Thymus (tissue), 11 donors: ENCODE results near the gene ITGB4. TPM values are rescaled to one million over a fixed set of nuclear protein-coding genes. Genes with fewer than 3 reads are reported as not detected.

Experiments
- DNase-seq, 9 donors: peaks; one replicate each; pipeline ENCODE4 v3.0.0-alpha.2; 2013; ENCODE audit warnings: low spot score in 9 of 9, low read depth in 6 of 9, missing footprints in 1 of 9
- H3K27ac ChIP-seq, 2 donors: one replicate each; pipeline ENCODE4 v1.5.1; 2013; ENCODE audit warnings: control low read depth in 1 of 2, low read depth in 1 of 2, low read length in 1 of 2, mild to moderate bottlenecking in 1 of 2, moderate library complexity in 1 of 2
- H3K27me3 ChIP-seq, 2 donors: one replicate each; pipeline ENCODE4 v1.5.1; 2013; ENCODE audit warnings: low read length in 1 of 2; ENCODE audit not compliant: control insufficient read depth in 2 of 2, insufficient read depth in 1 of 2
- H3K36me3 ChIP-seq, 2 donors: one replicate each; pipeline ENCODE4 v1.5.1; 2013; ENCODE audit warnings: low read length in 1 of 2, mild to moderate bottlenecking in 1 of 2, moderate library complexity in 1 of 2; ENCODE audit not compliant: control insufficient read depth in 2 of 2, insufficient read depth in 2 of 2
- H3K4me1 ChIP-seq, 2 donors: one replicate each; pipeline ENCODE4 v1.5.1; 2013; ENCODE audit warnings: low read length in 2 of 2; ENCODE audit not compliant: control insufficient read depth in 2 of 2, insufficient read depth in 2 of 2
- H3K4me3 ChIP-seq, 2 donors: one replicate each; pipeline ENCODE4 v1.5.1; 2013; ENCODE audit warnings: low read length in 2 of 2, control low read depth in 1 of 2, mild to moderate bottlenecking in 1 of 2
- H3K9me3 ChIP-seq, 2 donors: one replicate each; pipeline ENCODE4 v1.5.1; 2013; ENCODE audit warnings: low read length in 1 of 2, mild to moderate bottlenecking in 1 of 2; ENCODE audit not compliant: control insufficient read depth in 2 of 2, insufficient read depth in 1 of 2
- WGBS: extraction: QIAGEN DNeasy Blood & Tissue Kit; methylation state at CpG from one replicate; pipeline ENCODE4 v1.1.7; 2013; 5-methylcytosine and 5-hydroxymethylcytosine counted together
- polyA plus RNA-seq: library from polyadenylated mRNA; stranded (reverse); fragments of 200-250 nt; gene quantifications from one replicate; pipeline ENCODE4 v1.2.3, GENCODE V29; 2013
- total RNA-seq: library from RNA; stranded (reverse); fragments of 120-200 nt; gene quantifications from one replicate; pipeline ENCODE4 v1.2.4, GENCODE V29; 2013
- donor health status: healthy.

ITGB4 gene
- total and polyA plus RNA-seq, 2 donors: 4.3 to 79.0 TPM

- Histone ChIP-seq H3K27me3 (peaks cover 0 to 3% of the 10 kb centered on the region in 2 donors), H3K9me3 (no peaks in the 10 kb centered on the region), H3K4me1 (no peaks in the 10 kb centered on the region), H3K4me3 (no peak overlapping the region), H3K27ac (no peak overlapping the region), H3K36me3 (no peaks in the 10 kb centered on the region)
- DNase-seq: no peak
- WGBS: 95% methylated on average over 31 of the region's 31 CpGs
Measured at GRCh38 chr17:75731716-75732498, 10.6 kb downstream of the ITGB4 start.

DNA sequence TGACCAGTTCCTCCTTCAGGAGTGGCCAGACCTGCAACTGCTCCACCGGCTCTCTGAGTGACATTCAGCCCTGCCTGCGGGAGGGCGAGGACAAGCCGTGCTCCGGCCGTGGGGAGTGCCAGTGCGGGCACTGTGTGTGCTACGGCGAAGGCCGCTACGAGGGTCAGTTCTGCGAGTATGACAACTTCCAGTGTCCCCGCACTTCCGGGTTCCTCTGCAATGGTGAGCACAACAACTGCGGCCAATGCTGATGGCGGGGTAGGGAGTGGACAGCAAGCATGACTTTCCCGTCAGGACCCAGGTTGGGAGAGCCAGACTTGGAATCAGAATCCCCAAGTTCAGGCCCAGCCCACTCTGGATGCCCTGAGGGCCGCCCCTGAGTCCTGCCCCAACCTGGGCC, 12.2 kb downstream of the ITGB4 start:
- Histone ChIP-seq H3K36me3 (no peaks in the 10 kb centered on the region), H3K27ac (no peak overlapping the region), H3K27me3 (no peaks in the 10 kb centered on the region), H3K4me1 (no peaks in the 10 kb centered on the region), H3K4me3 (no peak overlapping the region), H3K9me3 (no peaks in the 10 kb centered on the region)
- 97% methylated on average over 18 of the region's 18 CpGs for WGBS
- no peak for DNase-seq

DNA sequence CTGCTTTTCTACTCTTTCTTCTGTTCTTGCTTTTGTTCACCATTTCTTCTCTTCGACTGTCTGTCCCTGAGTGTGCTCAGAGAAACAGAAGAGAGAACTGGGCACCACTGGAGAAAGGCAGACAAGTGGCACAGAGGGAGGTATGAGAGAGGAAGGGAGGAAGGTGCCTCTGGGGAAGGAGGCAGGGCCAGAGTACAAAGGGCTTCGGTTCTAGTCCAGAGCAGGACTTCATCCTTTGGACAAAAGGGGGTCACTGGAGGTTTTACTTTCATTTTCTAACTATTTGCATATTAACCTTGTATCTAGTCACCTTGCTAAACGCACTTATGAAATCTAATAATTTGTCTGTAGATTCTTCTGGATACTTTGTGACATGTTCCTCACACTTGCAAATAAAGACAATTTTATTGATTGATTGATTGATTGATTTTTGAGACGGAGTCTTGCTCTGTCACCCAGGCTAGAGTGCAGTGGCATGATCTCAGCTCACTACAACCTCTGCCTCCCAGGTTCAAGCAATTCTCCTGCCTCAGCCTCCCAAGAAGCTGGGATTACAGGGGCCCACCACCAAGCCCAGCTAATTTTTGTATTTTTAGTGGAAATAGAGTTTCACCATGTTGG, 13.5 kb downstream of the ITGB4 start:
- H3K4me3 ChIP-seq: no peak overlapping the region
- 85% methylated on average over 4 of the region's 4 CpGs for WGBS
- H3K27me3 ChIP-seq: no peaks in the 10 kb centered on the region
- no peaks in the 10 kb centered on the region for H3K9me3 ChIP-seq
- no peak overlapping the region for H3K27ac ChIP-seq
- H3K4me1 ChIP-seq: no peaks in the 10 kb centered on the region
- H3K36me3 ChIP-seq: no peaks in the 10 kb centered on the region
- DNase-seq: no peak

GRCh38 chr17:75736173-75736835, 15.0 kb downstream of the ITGB4 start:
- Histone ChIP-seq H3K27ac (no peak overlapping the region), H3K27me3 (no peaks in the 10 kb centered on the region), H3K9me3 (no peaks in the 10 kb centered on the region), H3K4me1 (no peaks in the 10 kb centered on the region), H3K36me3 (no peaks in the 10 kb centered on the region), H3K4me3 (no peak overlapping the region)
- no peak for DNase-seq
- 95% methylated on average over 26 of the region's 26 CpGs for WGBS

GRCh38 chr17:75737133-75737962, 16.1 kb downstream of the ITGB4 start:
- no peaks in the 10 kb centered on the region for H3K27me3 ChIP-seq
- no peaks in the 10 kb centered on the region for H3K4me1 ChIP-seq
- no peak overlapping the region for H3K4me3 ChIP-seq
- 92% methylated on average over 20 of the region's 20 CpGs for WGBS
- DNase-seq: no peak
- no peaks in the 10 kb centered on the region for H3K9me3 ChIP-seq
- H3K36me3 ChIP-seq: no peaks in the 10 kb centered on the region
- H3K27ac ChIP-seq: no peak overlapping the region

GRCh38 chr17:75738218-75738802, 17.1 kb downstream of the ITGB4 start:
- H3K4me3 ChIP-seq: no peak overlapping the region
- DNase-seq: peak in 1 of 9 donors; percentile 22
- no peaks in the 10 kb centered on the region for H3K36me3 ChIP-seq
- H3K27me3 ChIP-seq: no peaks in the 10 kb centered on the region
- H3K4me1 ChIP-seq: no peaks in the 10 kb centered on the region
- no peaks in the 10 kb centered on the region for H3K9me3 ChIP-seq
- 60% methylated on average over 14 of the region's 14 CpGs for WGBS
- H3K27ac ChIP-seq: no peak overlapping the region

GRCh38 chr17:75739174-75739573, 17.9 kb downstream of the ITGB4 start:
- H3K36me3 ChIP-seq: no peaks in the 10 kb centered on the region
- H3K4me3 ChIP-seq: no peak overlapping the region
- H3K9me3 ChIP-seq: no peaks in the 10 kb centered on the region
- H3K27me3 ChIP-seq: no peaks in the 10 kb centered on the region
- no peak overlapping the region for H3K27ac ChIP-seq
- 95% methylated on average over 7 of the region's 7 CpGs for WGBS
- no peak for DNase-seq
- no peaks in the 10 kb centered on the region for H3K4me1 ChIP-seq

GRCh38 chr17:75739801-75740200, 18.5 kb downstream of the ITGB4 start:
- H3K4me1 ChIP-seq: no peaks in the 10 kb centered on the region
- DNase-seq: no peak
- 97% methylated on average over 14 of the region's 14 CpGs for WGBS
- no peak overlapping the region for H3K4me3 ChIP-seq
- no peaks in the 10 kb centered on the region for H3K9me3 ChIP-seq
- H3K27ac ChIP-seq: no peak overlapping the region
- H3K27me3 ChIP-seq: no peaks in the 10 kb centered on the region
- no peaks in the 10 kb centered on the region for H3K36me3 ChIP-seq
